K562 (cell line): ENCODE results near the gene FAM171A1. TPM values are rescaled to one million over a fixed set of nuclear protein-coding genes. Genes with fewer than 3 reads are reported as not detected.

Source experiments
- ATF3 ChIP-seq, 2 experiments: fragments of 450-650 bp in 1 of 2; sonication (generic) in 1 of 2; formaldehyde crosslinking in 1 of 2; IDR thresholded peaks in 1 of 2; conservative IDR thresholded peaks in 1 of 2; 2 replicates each; pipeline versions ENCODE4 v1.6.1 to v1.8.1; 2016 to 2023; ENCODE audit warnings: mild to moderate bottlenecking in 2 of 2, moderate library complexity in 2 of 2, inconsistent platforms in 1 of 2, missing genetic modification reagents in 1 of 2
- CAMTA2 ChIP-seq: fragments of 250-450 bp; sonication (Bioruptor Pico); conservative IDR thresholded peaks from 2 replicates; pipeline ENCODE4 v1.5.1; 2022
- CBFB ChIP-seq: sonication (generic); formaldehyde crosslinking; IDR thresholded peaks from 2 replicates; pipeline ENCODE4 v1.4.0; 2020; ENCODE audit warnings: mild to moderate bottlenecking, missing genetic modification reagents
- CBX1 ChIP-seq: sonication (generic); IDR thresholded peaks from 2 replicates; pipeline ENCODE4 v1.6.1; 2016; ENCODE audit warnings: antibody characterized with exemption, low read depth, mild to moderate bottlenecking
- CHD4 ChIP-seq: fragments of 200-600 bp; sonication (generic); IDR thresholded peaks from 3 replicates; pipeline ENCODE4 v1.6.1; 2012; ENCODE audit warnings: low read depth, mild to moderate bottlenecking, mixed read lengths, low read length, inconsistent platforms; ENCODE audit not compliant: insufficient read depth, insufficient replicate concordance, poor library complexity, severe bottlenecking
- FOXA1 ChIP-seq: fragments of 450-650 bp; IDR thresholded peaks from 2 replicates; pipeline ENCODE4 v1.6.1; 2016; ENCODE audit warnings: mild to moderate bottlenecking, borderline replicate concordance
- NR4A1 ChIP-seq, 2 experiments: fragments of 250-450 bp in 1 of 2; fragments of 450-650 bp in 1 of 2; sonication (Bioruptor Pico) in 1 of 2; IDR thresholded peaks; 2 replicates each; pipeline versions ENCODE4 v1.4.0 to v1.6.1; 2016 to 2020; ENCODE audit warnings: mild to moderate bottlenecking in 2 of 2, missing compliant biosample characterization in 1 of 2, missing genetic modification characterization in 1 of 2, moderate library complexity in 1 of 2
- RERE ChIP-seq: sonication (generic); formaldehyde crosslinking; IDR thresholded peaks from 2 replicates; pipeline ENCODE4 v1.8.0; 2023; ENCODE audit warnings: missing genetic modification reagents, mild to moderate bottlenecking, borderline replicate concordance
- RFX1 ChIP-seq: fragments of 450-650 bp; IDR thresholded peaks from 2 replicates; pipeline ENCODE4 v1.6.1; 2016; ENCODE audit warnings: mild to moderate bottlenecking, moderate library complexity
- SMARCB1 ChIP-seq: IDR thresholded peaks from 2 replicates; pipeline ENCODE4 v1.6.1; 2011; ENCODE audit warnings: improper control_type of control experiment, low read depth; ENCODE audit not compliant: insufficient read length
- SNIP1 ChIP-seq: fragments of 450-650 bp; IDR thresholded peaks from 2 replicates; pipeline ENCODE4 v1.7.1; 2017; ENCODE audit warnings: low read depth, mild to moderate bottlenecking
- SREBF1 ChIP-seq: fragments of 150-350 bp; IDR thresholded peaks from 2 replicates; pipeline ENCODE4 v1.6.1; 2014; ENCODE audit warnings: antibody characterized with exemption, low read depth, low read length, borderline replicate concordance
- SREBF2 ChIP-seq: sonication (generic); formaldehyde crosslinking; IDR thresholded peaks from 2 replicates; pipeline ENCODE4 v1.4.0; 2020; ENCODE audit warnings: mild to moderate bottlenecking, missing genetic modification reagents
- TAL1 ChIP-seq: fragments of 450-650 bp; IDR thresholded peaks from 2 replicates; pipeline ENCODE4 v1.6.1; 2016; ENCODE audit warnings: mild to moderate bottlenecking
- TCF3 ChIP-seq: sonication (generic); formaldehyde crosslinking; IDR thresholded peaks from 2 replicates; pipeline ENCODE4 v1.4.0; 2020; ENCODE audit warnings: mild to moderate bottlenecking, missing genetic modification reagents
- TRIM28 ChIP-seq: fragments of 450-650 bp; IDR thresholded peaks from 2 replicates; pipeline ENCODE4 v1.6.1; 2017
- ZBED1 ChIP-seq: IDR thresholded peaks from 2 replicates; pipeline ENCODE4 v1.6.1; 2014
- ZC3H4 ChIP-seq: sonication (generic); formaldehyde crosslinking; IDR thresholded peaks from 2 replicates; pipeline ENCODE4 v1.9.0; 2021; ENCODE audit warnings: missing genetic modification reagents, borderline replicate concordance
- ZNF384 ChIP-seq: IDR thresholded peaks from 2 replicates; pipeline ENCODE4 v1.6.1; 2012; ENCODE audit warnings: low read depth, low read length, improper control_type of control experiment
- ZSCAN32 ChIP-seq: fragments of 450-650 bp; formaldehyde crosslinking; IDR thresholded peaks from 2 replicates; pipeline ENCODE4 v1.4.0; 2020; ENCODE audit warnings: mild to moderate bottlenecking, moderate library complexity
- polyA plus RNA-seq, 8 experiments: library from polyadenylated mRNA; depleted of rRNA in 4 of 8; stranded (reverse) in 5 of 8; unstranded in 3 of 8; fragments of >200 nt; fragmentation: Nextera tagmentation in 2 of 8; fragmentation: Illumina TruSeq in 1 of 8; extraction: Ambion mirVana in 2 of 8; extraction: Trizol in 1 of 8; gene quantifications; 2 replicates each; pipeline versions ENCODE4 v1.2.1 to v1.2.3, GENCODE V29; 2011 to 2014; ENCODE audit warnings: inconsistent platforms in 1 of 8, missing spikeins in 1 of 8
- total RNA-seq, 7 experiments: library from RNA; depleted of rRNA in 6 of 7; stranded (reverse); fragments of >200 nt in 6 of 7; fragmentation: Illumina TruSeq in 2 of 7; extraction: Trizol in 2 of 7; gene quantifications; 2 replicates each; pipeline versions ENCODE4 v1.2.1 to v1.2.3, GENCODE V29; 2011 to 2021; ENCODE audit warnings: low replicate concordance in 1 of 7

Gene FAM171A1
- total and polyA plus RNA-seq, 9 of the 15 experiments (the other 6 are each of a cell fraction or from before 2014, with no cell fraction given): 0.51 to 8.2 (median 4.8) TPM

GRCh38 chr10:15244635-15245197 lies 126.4 kb downstream of the FAM171A1 start (continued):
- TF ChIP-seq NR4A1 (CRISPR knock-in tag; IDR thresholded peaks at IDR 0.05) (no peak), NR4A1 (tag; IDR thresholded peaks at IDR 0.05) (no peak), RERE (no peak), ATF3 (IDR thresholded peaks at IDR 0.05) (peak; percentile 81), ATF3 (CRISPR knock-in tag; conservative IDR thresholded peaks at IDR 0.05) (no peak; the same call in 1 of the 2 replicates), CHD4 (no peak), TAL1 (peak; percentile 77), TCF3 (CRISPR knock-in tag) (peak; percentile 94), SNIP1 (no peak), ZC3H4 (no peak), RFX1 (no peak), ZNF384 (peak; percentile 81), CAMTA2 (CRISPR knock-in tag) (no peak), FOXA1 (no peak), ZBED1 (no peak), SREBF2 (CRISPR knock-in tag) (no peak), SMARCB1 (no peak), TRIM28 (no peak), CBX1 (no peak), CBFB (no peak), ZSCAN32 (CRISPR knock-in tag) (no peak), SREBF1 (no peak)
